ENCODE results near the gene TMEM242. TPM values are rescaled to one million over a fixed set of nuclear protein-coding genes. Genes with fewer than 3 reads are reported as not detected.
"Not testable (repeated sequence)": the region's sequence is repeated elsewhere in the genome, so short reads cannot be mapped to it uniquely, and the experiment has no call there.

TMEM242 gene
- total and polyA plus RNA-seq, 2 donors (not counting 3 experiments of a cell fraction or from before 2014, with no cell fraction given), result 5.3 to 15.5 TPM

DNA sequence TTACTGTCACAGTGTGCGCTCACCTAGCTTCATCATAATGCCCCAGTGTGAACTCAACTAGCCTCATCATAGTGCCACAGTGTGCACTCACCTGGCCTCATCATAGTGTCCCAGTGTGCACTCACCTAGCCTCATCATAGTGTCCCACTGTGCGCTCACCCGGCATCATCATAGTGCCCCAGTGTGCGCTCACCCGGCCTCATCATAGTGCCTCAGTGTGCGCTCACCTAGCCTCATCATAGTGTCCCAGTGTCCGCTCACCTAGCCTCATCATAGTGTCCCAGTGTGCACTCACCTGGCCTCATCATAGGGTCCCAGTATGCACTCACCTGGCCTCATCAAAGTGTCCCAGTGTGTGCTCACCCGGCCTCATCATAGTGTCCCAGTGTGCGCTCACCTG lies 10.6 kb downstream of the TMEM242 start:
- Histone ChIP-seq H3K36me3 (ENCODE audit: control insufficient read depth in 2 of 2, extremely low read depth in 1 of 2, insufficient read depth in 2 of 2, low read length in 2 of 2) (peaks cover 0 to 26% of the 10 kb centered on the region in 2 experiments), H3K9me3 (replicated peaks; ENCODE audit: control insufficient read depth, insufficient read depth, low read length) (no peaks in the 10 kb centered on the region), H4K20me1 (replicated peaks; ENCODE audit: control insufficient read depth, extremely low read depth, insufficient read depth, low read length) (no peaks in the 10 kb centered on the region), H3K4me1 (ENCODE audit: control insufficient read depth, extremely low read depth, insufficient read depth, low read length) (peaks cover 20% of the 10 kb centered on the region), H3K4me2 (ENCODE audit: insufficient read depth, low read length) (no peak overlapping the region), H3K4me3 (replicated peaks in 1 of 3; ENCODE audit: insufficient read depth in 1 of 3, low read depth in 1 of 3, low read length in 3 of 3) (no peak overlapping the region), H3K27me3 (ENCODE audit: control insufficient read depth in 2 of 2, insufficient read depth in 2 of 2, low read length in 2 of 2) (no peaks in the 10 kb centered on the region), H3K27ac (ENCODE audit: insufficient read depth, low read depth, low read length) (no peak overlapping the region), H3K79me2 (ENCODE audit: control insufficient read depth, insufficient read depth, low read length) (no peaks in the 10 kb centered on the region), H3K9me1 (replicated peaks; ENCODE audit: control insufficient read depth, extremely low read depth, insufficient read depth, low read length) (no peaks in the 10 kb centered on the region), H2AFZ (ENCODE audit: low read depth, low read length) (no peak overlapping the region), H3K9ac (replicated peaks; ENCODE audit: extremely low read depth, insufficient read depth, low read length) (no peak overlapping the region)
- FAIRE-seq (peak; percentile 93), DNase-seq (ENCODE audit: low read depth, low spot score) (peak; percentile 42)
- dilution Hi-C loops (cut with MboI; ENCODE audit: extremely low pct_ligation_motif_present, low sequenced_read_pairs), result no loop called here
- BruUV-seq (replicated peaks), result no TSS peak
- TF ChIP-seq, protein P1, sequence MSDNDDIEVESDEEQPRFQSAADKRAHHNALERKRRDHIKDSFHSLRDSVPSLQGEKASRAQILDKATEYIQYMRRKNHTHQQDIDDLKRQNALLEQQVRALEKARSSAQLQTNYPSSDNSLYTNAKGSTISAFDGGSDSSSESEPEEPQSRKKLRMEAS (IDR thresholded peaks at IDR 0.05; ENCODE audit: insufficient read depth, insufficient read length), result no peak
- TF ChIP-seq MYC (IDR thresholded peaks at IDR 0.05; ENCODE audit: low read depth, low read length) (no peak), EZH2 (IDR thresholded peaks at IDR 0.05; ENCODE audit: borderline replicate concordance, low read depth, low read length, severe bottlenecking) (no peak), GATA2 (IDR thresholded peaks at IDR 0.05; ENCODE audit: insufficient read depth, insufficient read length, low read depth, low read length) (no peak), JUN (IDR thresholded peaks at IDR 0.05; ENCODE audit: borderline replicate concordance, insufficient read depth, insufficient read length, low read depth) (no peak), POLR2AphosphoS5 (IDR thresholded peaks at IDR 0.05; ENCODE audit: insufficient read depth, low read depth, low read length) (no peak), FOS (IDR thresholded peaks at IDR 0.05; ENCODE audit: borderline replicate concordance, insufficient read depth, low read length) (no peak), POLR2A (IDR thresholded peaks at IDR 0.05; ENCODE audit: low read depth, low read length) (no peak)
- TF ChIP-seq, protein P2, sequence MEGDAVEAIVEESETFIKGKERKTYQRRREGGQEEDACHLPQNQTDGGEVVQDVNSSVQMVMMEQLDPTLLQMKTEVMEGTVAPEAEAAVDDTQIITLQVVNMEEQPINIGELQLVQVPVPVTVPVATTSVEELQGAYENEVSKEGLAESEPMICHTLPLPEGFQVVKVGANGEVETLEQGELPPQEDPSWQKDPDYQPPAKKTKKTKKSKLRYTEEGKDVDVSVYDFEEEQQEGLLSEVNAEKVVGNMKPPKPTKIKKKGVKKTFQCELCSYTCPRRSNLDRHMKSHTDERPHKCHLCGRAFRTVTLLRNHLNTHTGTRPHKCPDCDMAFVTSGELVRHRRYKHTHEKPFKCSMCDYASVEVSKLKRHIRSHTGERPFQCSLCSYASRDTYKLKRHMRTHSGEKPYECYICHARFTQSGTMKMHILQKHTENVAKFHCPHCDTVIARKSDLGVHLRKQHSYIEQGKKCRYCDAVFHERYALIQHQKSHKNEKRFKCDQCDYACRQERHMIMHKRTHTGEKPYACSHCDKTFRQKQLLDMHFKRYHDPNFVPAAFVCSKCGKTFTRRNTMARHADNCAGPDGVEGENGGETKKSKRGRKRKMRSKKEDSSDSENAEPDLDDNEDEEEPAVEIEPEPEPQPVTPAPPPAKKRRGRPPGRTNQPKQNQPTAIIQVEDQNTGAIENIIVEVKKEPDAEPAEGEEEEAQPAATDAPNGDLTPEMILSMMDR (IDR thresholded peaks at IDR 0.05; ENCODE audit: extremely low read depth in 1 of 2, insufficient read depth in 1 of 2, low read depth in 1 of 2, low read length in 2 of 2), result no peak
- intact Hi-C loops (cut with micrococcal nuclease), result loop anchor here (10.0 kb wide), 1 partner anchor 752 kb away; no protein-coding TSS in a partner anchor
- POLR2A ChIA-PET, result no interaction called here
- CTCF ChIA-PET, result no interaction called here

DNA sequence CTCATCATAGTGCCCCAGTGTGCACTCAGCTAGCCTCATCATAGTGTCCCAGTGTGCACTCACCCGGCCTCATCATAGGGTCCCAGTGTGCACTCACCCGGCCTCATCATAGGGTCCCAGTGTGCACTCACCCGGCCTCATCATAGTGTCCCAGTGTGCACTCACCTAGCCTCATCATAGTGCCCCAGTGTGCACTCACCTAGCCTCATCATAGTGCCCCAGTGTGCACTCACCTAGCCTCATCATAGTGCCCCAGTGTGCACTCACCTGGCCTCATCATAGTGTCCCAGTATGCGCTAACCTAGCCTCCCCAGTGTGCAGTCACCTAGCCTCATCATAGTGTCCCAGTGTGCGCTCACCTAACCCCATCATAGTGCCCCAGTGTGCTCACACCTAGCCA lies 12.6 kb downstream of the TMEM242 start:
- H3K4me2 ChIP-seq (ENCODE audit: insufficient read depth, low read length); H3K27ac ChIP-seq (ENCODE audit: insufficient read depth, low read depth, low read length); H3K9me1 ChIP-seq (replicated peaks; ENCODE audit: control insufficient read depth, extremely low read depth, insufficient read depth, low read length); dilution Hi-C loops (cut with MboI; ENCODE audit: extremely low pct_ligation_motif_present, low sequenced_read_pairs); H3K9me3 ChIP-seq (replicated peaks; ENCODE audit: control insufficient read depth, insufficient read depth, low read length); H2AFZ ChIP-seq (ENCODE audit: low read depth, low read length); BruUV-seq (replicated peaks); H4K20me1 ChIP-seq (replicated peaks; ENCODE audit: control insufficient read depth, extremely low read depth, insufficient read depth, low read length); H3K9ac ChIP-seq (replicated peaks; ENCODE audit: extremely low read depth, insufficient read depth, low read length); POLR2A ChIA-PET; H3K27me3 ChIP-seq (ENCODE audit: control insufficient read depth in 2 of 2, insufficient read depth in 2 of 2, low read length in 2 of 2); CTCF ChIA-PET; H3K79me2 ChIP-seq (ENCODE audit: control insufficient read depth, insufficient read depth, low read length); H3K4me3 ChIP-seq (replicated peaks in 1 of 3; ENCODE audit: insufficient read depth in 1 of 3, low read depth in 1 of 3, low read length in 3 of 3); DNase-seq (ENCODE audit: low read depth, low spot score): not testable (repeated sequence)
- Histone ChIP-seq H3K4me1 (ENCODE audit: control insufficient read depth, extremely low read depth, insufficient read depth, low read length) (peaks cover 12% of the 10 kb centered on the region), H3K36me3 (ENCODE audit: control insufficient read depth in 2 of 2, extremely low read depth in 1 of 2, insufficient read depth in 2 of 2, low read length in 2 of 2) (peaks cover 0 to 26% of the 10 kb centered on the region in 2 experiments)
- intact Hi-C loops (cut with micrococcal nuclease), result loop anchor here (10.0 kb wide), 1 partner anchor 754 kb away; no protein-coding TSS in a partner anchor
- peak; percentile 79 for FAIRE-seq

Data from endothelial cell of umbilical vein (primary cell).